HepG2 (cell line): ENCODE data around the gene RABGAP1L. TPM values are rescaled to one million over a fixed set of nuclear protein-coding genes. Genes with fewer than 3 reads are reported as not detected.

Experiments
- ARHGAP35 ChIP-seq: sonication (generic); formaldehyde crosslinking; IDR thresholded peaks from 2 replicates; pipeline ENCODE4 v1.9.0; 2022; ENCODE audit warnings: mild to moderate bottlenecking, inconsistent platforms, moderate library complexity, missing genetic modification reagents, borderline replicate concordance
- ATF7-NPFF ChIP-seq: sonication (generic); formaldehyde crosslinking; IDR thresholded peaks from 2 replicates; pipeline ENCODE4 v1.8.1; 2023; ENCODE audit warnings: mild to moderate bottlenecking, low read depth, missing genetic modification reagents, moderate library complexity
- HNRNPH1 ChIP-seq: fragments of 200-400 bp; formaldehyde crosslinking; optimal IDR thresholded peaks from 2 replicates; pipeline ENCODE3; 2017; ENCODE audit warnings: mild to moderate bottlenecking, low read depth, low read length
- PLSCR1 ChIP-seq: sonication (generic); formaldehyde crosslinking; IDR thresholded peaks from 2 replicates; pipeline ENCODE4 v1.5.0; 2020; ENCODE audit warnings: missing genetic modification reagents, mild to moderate bottlenecking, borderline replicate concordance
- POLR2AphosphoS5 ChIP-seq: IDR thresholded peaks from 2 replicates; pipeline ENCODE4 v1.6.1; 2012; ENCODE audit warnings: low read depth, low read length
- RARG ChIP-seq: sonication (generic); formaldehyde crosslinking; IDR thresholded peaks from 2 replicates; pipeline ENCODE4 v1.4.0; 2020; ENCODE audit warnings: low read depth, mild to moderate bottlenecking, missing genetic modification reagents
- TGIF2 ChIP-seq: IDR thresholded peaks from 2 replicates; pipeline ENCODE4 v1.6.1; 2016; ENCODE audit warnings: control low read depth, missing compliant biosample characterization
- TOPORS ChIP-seq: sonication (generic); formaldehyde crosslinking; IDR thresholded peaks from 2 replicates; pipeline ENCODE4 v1.8.0; 2023; ENCODE audit warnings: mild to moderate bottlenecking, missing genetic modification reagents
- TP53 ChIP-seq: sonication (generic); formaldehyde crosslinking; conservative IDR thresholded peaks from 2 replicates; pipeline ENCODE4 v1.4.0; 2020; ENCODE audit warnings: missing genetic modification reagents
- XRCC5 ChIP-seq: fragments of 200-400 bp; formaldehyde crosslinking; optimal IDR thresholded peaks from 2 replicates; pipeline ENCODE3; 2017; ENCODE audit warnings: mild to moderate bottlenecking, low read length
- ZBTB2 ChIP-seq: sonication (generic); formaldehyde crosslinking; IDR thresholded peaks from 2 replicates; pipeline ENCODE4 v1.8.0; 2022; ENCODE audit warnings: low read depth, missing genetic modification reagents
- ZMAT3 ChIP-seq: sonication (generic); formaldehyde crosslinking; conservative IDR thresholded peaks from 2 replicates; pipeline ENCODE4 v1.7.0; 2021; ENCODE audit warnings: missing genetic modification reagents
- ZNF142 ChIP-seq: sonication (generic); formaldehyde crosslinking; IDR thresholded peaks from 2 replicates; pipeline ENCODE4 v1.4.0; 2020; ENCODE audit warnings: missing genetic modification reagents
- ZNF460 ChIP-seq: sonication (generic); formaldehyde crosslinking; IDR thresholded peaks from 2 replicates; pipeline ENCODE4 v1.5.1; 2020; ENCODE audit warnings: missing genetic modification reagents, mild to moderate bottlenecking, borderline replicate concordance
- ZNF510 ChIP-seq: sonication (generic); formaldehyde crosslinking; IDR thresholded peaks from 2 replicates; pipeline ENCODE4 v1.4.0; 2020; ENCODE audit warnings: low read depth, mild to moderate bottlenecking, missing genetic modification reagents
- ZNF746 ChIP-seq: sonication (generic); formaldehyde crosslinking; IDR thresholded peaks from 2 replicates; pipeline ENCODE4 v1.8.0; 2022; ENCODE audit warnings: mild to moderate bottlenecking, missing genetic modification reagents
- polyA plus RNA-seq, 8 experiments: library from polyadenylated mRNA; depleted of rRNA in 3 of 8; stranded (reverse) in 7 of 8; unstranded in 1 of 8; fragments of >200 nt; fragmentation: Illumina TruSeq in 4 of 8; extraction: Trizol in 4 of 8; gene quantifications; 2 replicates each; pipeline versions ENCODE4 v1.2.1 to v1.2.3, GENCODE V29; 2011 to 2016; ENCODE audit warnings: low read depth in 4 of 8, missing spikeins in 1 of 8, mixed read lengths in 1 of 8; ENCODE audit not compliant: insufficient read depth in 1 of 8
- total RNA-seq, 5 experiments: library from RNA; depleted of rRNA; stranded (reverse); fragments of >200 nt; fragmentation: Illumina TruSeq; extraction: Trizol; gene quantifications; 2 replicates each; pipeline ENCODE4 v1.2.3, GENCODE V29; 2016; ENCODE audit warnings: low read depth in 1 of 5
- TF ChIP-seq, protein P1 (sequence below): sonication (generic); formaldehyde crosslinking; IDR thresholded peaks from 2 replicates; pipeline ENCODE4 v1.4.0; 2020; ENCODE audit warnings: missing genetic modification reagents, borderline replicate concordance
- TF ChIP-seq, protein P2 (sequence below): sonication (generic); formaldehyde crosslinking; conservative IDR thresholded peaks from 2 replicates; pipeline ENCODE4 v1.4.0; 2020; ENCODE audit warnings: missing genetic modification reagents

The RABGAP1L gene
- total and polyA plus RNA-seq, 2 of the 13 experiments (the other 11 are each of a cell fraction or from before 2014, with no cell fraction given): 7.9 to 22.6 TPM

GRCh38 chr1:174999936-175000696 lies 840.8 kb downstream of the RABGAP1L start, which contains the start of gene CACYBP (continued):
- TF ChIP-seq XRCC5 (peak; percentile 29), ZMAT3 (CRISPR knock-in tag) (peak; percentile 93), HNRNPH1 (no peak), PLSCR1 (CRISPR knock-in tag) (no peak), TP53 (no peak; the same call in 1 of the 2 replicates), ZNF510 (peak; percentile 99), ZNF746 (peak; percentile 79; the same call in 1 of the 2 replicates), ZNF142 (peak; percentile 89), ATF7-NPFF (CRISPR knock-in tag) (peak; percentile 98), ZNF460 (CRISPR knock-in tag) (no peak; the same call in 1 of the 2 replicates), RARG (CRISPR knock-in tag) (peak; percentile 92), ARHGAP35 (CRISPR knock-in tag) (peak; percentile 76), POLR2AphosphoS5 (no peak), TGIF2 (CRISPR knock-in tag) (peak; percentile 62), ZBTB2 (CRISPR knock-in tag) (peak; percentile 58), TOPORS (CRISPR knock-in tag) (peak; percentile 92)
- TF ChIP-seq, protein P1, sequence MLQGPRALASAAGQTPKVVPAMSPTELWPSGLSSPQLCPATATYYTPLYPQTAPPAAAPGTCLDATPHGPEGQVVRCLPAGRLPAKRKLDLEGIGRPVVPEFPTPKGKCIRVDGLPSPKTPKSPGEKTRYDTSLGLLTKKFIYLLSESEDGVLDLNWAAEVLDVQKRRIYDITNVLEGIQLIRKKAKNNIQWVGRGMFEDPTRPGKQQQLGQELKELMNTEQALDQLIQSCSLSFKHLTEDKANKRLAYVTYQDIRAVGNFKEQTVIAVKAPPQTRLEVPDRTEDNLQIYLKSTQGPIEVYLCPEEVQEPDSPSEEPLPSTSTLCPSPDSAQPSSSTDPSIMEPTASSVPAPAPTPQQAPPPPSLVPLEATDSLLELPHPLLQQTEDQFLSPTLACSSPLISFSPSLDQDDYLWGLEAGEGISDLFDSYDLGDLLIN (CRISPR knock-in tag): no peak; the same call in 1 of the 2 replicates
- TF ChIP-seq, protein P2, sequence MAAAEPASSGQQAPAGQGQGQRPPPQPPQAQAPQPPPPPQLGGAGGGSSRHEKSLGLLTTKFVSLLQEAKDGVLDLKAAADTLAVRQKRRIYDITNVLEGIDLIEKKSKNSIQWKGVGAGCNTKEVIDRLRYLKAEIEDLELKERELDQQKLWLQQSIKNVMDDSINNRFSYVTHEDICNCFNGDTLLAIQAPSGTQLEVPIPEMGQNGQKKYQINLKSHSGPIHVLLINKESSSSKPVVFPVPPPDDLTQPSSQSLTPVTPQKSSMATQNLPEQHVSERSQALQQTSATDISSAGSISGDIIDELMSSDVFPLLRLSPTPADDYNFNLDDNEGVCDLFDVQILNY: peak; percentile 79
